Skin epidermis (tissue), 12 donors: ENCODE data around the gene TBRG4.

Experiments
- H3K27ac ChIP-seq, 21 experiments: fragments of 200-600 bp; sonication (generic) in 11 of 21; one replicate each; pipeline ENCODE4 v1.5.0; 2020; ENCODE audit warnings: mild to moderate bottlenecking in 3 of 21, inconsistent platforms in 2 of 21, moderate library complexity in 2 of 21
- H3K4me3 ChIP-seq, 7 experiments: fragments of 200-600 bp; sonication (generic) in 2 of 7; one replicate each; pipeline ENCODE4 v1.5.0; 2020; ENCODE audit warnings: inconsistent platforms in 2 of 7, mild to moderate bottlenecking in 2 of 7, moderate library complexity in 1 of 7

Gene TBRG4

DNA sequence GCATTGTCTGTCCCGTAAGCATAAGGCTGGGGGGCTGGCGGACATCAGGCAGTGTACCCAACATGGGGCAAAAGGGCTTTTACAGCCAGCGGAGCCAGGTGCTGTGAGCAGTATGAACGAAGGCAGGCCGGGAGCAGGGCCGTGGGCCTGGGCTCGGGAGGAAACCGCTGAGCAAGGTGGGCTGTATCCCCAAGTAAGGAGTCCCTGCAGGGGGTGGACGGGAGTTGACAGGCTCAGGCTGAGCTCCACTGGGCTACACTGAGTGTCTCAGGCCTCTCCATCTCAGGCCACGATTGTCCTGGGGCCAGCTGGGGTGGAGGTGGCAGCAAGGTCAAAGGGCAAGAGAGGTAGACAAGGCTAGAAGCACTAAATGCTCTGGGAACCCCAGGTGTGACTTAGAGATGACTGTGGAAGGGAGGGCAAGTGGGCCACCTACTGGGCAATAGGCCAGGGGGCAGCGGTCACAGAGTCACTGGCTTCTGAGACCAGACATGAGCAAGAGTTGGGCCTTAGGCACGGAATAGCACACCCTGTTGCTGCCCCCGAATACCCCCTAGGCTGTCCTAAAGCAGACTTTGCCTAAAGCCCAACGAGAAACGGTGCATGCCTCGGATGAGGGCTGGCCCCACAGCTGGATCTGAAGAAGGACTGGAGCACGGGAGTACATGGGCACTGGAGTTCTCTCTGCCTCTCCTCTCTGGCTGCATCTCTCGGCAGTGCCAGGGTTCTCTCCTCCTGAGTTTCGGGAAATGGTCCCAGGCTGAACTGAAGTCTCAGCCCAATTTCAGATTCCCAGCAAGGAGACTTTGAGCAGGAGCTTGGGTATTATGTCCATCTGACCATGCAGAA, 35.3 kb upstream of the TBRG4 start:
- no peak overlapping the region for H3K4me3 ChIP-seq

DNA sequence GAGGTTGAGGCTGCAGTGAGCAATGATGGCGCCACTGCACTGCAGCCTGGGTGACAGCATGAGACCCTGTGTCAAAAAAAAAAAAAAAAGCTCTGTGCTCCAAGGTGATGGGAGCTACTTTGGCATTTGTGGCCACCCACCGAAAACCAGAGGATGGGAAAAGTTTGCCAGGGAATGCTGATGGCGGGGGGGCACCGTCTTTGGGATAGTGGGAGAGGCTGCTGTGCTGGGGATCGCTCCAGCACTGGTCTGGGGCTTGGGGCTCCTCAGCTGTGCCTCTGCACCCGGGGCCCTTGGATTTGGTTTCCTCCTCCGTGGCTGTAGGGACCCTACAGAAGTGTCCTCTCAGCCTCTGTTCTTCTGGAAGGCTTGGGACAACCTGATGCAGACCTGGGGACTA, 34.4 kb upstream of the TBRG4 start:
- H3K27ac ChIP-seq, result no peak overlapping the region

More for the DNA sequence above, 35.3 kb upstream of the TBRG4 start:
- H3K27ac ChIP-seq, result no peak overlapping the region

DNA sequence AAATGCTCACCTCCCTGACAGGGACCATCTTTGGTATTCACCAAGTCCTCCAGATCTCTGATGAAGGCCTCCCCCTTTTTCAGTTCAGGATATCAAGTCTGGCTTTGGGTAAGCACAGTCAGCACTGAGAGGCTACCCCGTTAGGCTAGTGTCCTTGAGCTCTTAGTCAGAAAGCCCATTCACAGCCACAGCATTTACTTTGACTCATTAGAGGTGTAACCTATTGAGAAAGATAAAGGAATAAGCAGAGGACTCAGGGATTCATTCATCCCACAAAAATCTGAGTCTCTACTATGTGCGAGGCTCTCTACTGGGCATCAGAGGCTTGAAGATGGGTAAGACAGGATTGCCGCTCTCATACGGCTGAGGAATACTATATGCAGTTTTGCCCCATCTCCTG, 32.1 kb upstream of the TBRG4 start:
- no peak overlapping the region for H3K27ac ChIP-seq
- H3K4me3 ChIP-seq, result no peak overlapping the region

More for the DNA sequence above, 34.4 kb upstream of the TBRG4 start:
- no peak overlapping the region for H3K4me3 ChIP-seq

DNA sequence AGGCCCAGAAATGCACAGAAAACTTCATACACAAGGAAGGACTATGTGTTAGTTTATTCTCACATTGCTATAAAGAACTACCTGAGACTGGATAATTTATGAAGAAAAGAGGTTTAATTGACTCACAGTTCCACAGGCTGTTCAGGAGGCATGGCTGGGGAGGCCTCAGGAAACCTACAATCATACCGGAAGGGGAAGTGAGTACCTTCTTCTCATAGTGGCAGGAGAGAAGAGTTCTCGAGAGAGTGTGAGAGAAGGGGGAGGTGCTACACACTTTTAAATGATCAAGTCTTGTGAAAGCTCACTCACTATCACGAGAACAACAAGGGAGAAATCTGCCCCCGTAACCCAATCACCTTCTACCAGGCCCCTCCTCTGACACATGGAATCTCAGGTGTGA, 29.3 kb upstream of the TBRG4 start:
- Histone ChIP-seq H3K4me3 (no peak overlapping the region), H3K27ac (no peak overlapping the region)

DNA sequence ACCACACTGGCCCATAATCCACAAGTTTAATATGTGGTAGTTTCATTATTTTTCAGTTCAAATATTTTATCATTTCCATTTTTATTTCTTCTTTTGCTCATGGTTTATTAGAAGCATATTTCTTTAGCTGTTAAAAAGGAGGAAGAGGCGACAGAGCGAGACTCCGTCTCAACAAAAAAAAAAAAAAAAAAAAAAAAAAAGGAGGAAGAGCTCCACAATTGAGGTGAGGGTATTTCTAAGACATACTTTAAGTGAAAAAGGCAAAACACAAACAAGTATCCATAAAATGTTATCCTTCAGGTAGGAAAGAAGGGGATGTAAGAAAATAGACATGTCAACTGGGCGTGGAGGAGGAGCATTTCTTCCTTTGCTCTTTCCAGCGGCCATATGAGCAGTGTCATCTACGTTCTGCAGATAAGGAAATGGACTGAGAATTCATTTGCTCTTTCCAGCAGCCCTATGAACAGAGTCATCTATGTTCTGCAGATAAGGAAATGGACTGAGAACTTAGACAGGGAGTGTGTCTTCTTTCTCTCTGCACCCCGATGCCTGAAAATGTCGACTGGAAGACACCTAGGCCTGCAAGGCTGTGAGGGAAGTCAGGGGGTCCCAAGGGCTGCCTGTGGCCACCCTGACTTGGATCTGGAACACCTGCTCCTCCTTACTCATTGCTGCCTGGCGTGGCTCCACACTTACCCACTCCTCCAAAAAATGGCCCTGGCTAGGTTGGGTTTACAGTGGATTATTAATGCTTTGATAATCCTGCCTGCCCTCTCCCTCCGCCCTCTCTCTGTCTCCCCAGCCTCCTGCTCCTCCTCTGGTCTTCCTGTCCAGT, 27.2 kb upstream of the TBRG4 start:
- Histone ChIP-seq H3K27ac (no peak overlapping the region), H3K4me3 (no peak overlapping the region)

DNA sequence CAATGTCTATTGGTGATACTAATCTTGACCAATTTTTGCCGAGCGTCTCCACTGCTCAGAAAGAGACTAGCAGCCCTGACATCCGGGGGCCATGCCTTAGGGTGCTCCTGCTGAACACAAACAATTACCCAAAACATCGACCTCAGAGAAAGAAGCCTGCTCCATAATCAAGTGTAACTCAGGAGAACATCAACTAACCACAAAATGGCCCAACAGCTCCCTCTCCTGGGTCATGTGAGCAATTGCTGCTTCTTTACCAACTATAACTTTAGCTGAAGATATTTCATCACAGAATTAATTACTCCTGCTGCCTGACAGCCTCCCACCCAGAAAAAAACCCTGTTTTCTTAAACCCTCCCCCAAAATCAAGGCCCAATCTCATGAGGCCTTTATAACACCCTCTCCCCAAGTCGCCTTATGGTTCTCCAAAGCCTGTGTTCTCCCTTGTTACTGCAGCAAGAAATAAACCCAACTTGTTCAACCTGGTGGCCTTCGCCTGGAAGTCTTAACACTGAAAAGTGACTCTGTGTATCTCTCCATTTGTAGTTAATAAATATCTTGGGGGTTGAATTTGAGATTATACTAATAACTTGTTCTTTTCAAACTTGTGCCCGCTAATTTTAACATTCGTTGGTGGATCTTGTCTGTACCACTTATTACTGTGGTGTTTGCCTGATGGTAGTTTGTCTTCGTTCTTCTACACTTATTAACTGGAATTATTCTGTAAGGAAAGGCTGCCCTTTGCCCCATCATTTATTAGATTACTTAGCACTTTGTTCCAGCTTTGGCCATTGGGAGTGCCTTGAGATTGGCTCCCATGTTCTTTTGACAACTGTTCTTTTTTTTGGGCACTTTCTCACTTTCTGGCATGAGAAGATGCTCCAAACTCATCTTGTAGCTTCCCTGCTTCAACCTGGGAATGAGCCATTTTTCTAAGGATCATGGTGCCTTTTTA, 24.9 kb upstream of the TBRG4 start:
- Histone ChIP-seq H3K27ac (no peak overlapping the region), H3K4me3 (no peak overlapping the region)

DNA sequence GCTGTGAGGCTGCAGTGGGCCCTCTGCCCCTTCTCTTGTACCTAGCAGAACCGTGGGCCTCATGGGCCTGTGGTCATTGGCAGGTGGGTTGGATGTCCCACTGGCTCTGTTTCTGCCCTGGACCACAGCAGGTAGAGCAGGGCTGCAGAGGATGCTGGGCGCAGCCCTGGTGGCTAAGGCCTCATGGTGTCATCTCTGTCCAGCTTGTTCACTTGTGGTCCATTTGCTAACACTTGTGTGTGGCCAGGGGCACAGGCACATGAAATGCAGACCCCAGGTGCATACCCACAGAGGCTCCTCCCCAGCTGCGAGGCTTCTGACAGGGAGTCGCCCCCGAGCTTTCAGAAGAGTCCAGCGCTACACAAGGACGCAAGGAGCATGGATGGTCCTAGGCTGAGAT, 22.4 kb upstream of the TBRG4 start:
- Histone ChIP-seq H3K4me3 (no peak overlapping the region), H3K27ac (no peak overlapping the region)

DNA sequence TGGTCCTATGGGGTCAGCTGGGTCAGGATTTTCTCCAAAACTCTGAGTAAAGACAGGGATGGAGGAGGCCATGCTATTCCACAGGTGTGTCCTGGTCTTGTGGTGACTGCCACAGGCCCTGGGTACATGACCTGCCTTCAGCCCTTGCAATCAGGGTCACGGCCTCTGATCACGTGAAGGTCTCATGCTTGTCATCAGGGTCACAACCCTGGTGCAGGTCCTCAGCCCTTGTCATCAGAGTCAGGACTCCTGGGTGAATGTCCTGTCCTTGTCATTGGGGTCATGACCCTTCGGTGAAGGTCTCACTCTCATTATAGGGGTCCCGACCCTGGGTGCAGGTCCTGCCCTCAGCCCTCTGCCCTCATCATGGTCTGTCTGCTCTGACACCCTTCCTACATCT, 21.9 kb upstream of the TBRG4 start:
- Histone ChIP-seq H3K4me3 (no peak overlapping the region), H3K27ac (no peak overlapping the region)

DNA sequence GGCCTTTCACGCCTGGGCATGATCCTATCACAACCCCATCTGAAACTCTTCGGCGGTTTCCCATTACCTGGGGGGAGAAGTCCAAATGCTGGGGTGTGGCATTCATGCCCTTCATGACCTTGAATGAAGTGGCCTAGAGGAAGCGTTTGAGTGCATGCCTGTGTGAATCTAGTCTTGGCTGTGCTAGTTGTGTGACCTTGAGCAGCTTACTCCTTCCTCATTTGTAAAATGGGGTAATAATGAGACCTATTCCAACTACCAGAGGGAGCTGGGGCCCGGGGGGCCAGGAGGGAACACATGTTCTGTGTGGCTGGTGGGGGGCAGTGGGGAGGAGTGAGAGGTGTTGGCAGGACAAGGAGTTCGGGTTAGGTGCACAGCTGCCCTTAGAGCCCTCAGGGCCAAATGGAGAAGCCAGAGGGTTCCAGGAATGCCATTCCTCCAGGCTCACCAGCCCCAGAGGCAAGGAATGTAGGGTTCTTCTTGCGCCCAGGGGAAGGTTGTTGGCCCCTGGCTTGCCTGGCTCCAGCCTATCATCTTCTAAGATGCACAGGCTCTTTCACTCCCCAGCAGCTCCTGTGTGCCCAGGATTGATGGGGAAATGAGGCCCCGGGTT, 21.3 kb upstream of the TBRG4 start:
- no peak overlapping the region for H3K27ac ChIP-seq

DNA sequence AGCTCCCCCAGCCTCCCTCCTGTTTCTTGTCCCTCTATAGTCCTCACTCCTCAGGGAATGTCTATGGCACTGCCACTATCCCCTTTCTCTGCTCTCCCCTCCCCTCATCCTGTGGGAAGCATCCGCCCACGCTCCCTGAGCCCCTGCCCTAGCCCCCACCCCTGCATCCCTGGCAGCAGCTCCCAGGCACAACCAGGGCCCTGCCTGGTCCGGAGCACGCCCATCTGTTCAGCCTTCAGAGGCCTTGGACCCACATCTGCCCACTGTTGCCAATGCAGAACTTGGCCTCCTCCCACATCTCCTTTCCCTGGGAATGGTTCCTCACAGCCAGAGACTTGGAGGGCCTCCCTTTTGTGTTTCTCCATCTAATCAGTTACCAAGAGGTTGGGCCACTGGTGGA, 20.4 kb upstream of the TBRG4 start:
- no peak overlapping the region for H3K4me3 ChIP-seq
- H3K27ac ChIP-seq, result no peak overlapping the region

More for the DNA sequence above, 21.3 kb upstream of the TBRG4 start:
- H3K4me3 ChIP-seq, result no peak overlapping the region

DNA sequence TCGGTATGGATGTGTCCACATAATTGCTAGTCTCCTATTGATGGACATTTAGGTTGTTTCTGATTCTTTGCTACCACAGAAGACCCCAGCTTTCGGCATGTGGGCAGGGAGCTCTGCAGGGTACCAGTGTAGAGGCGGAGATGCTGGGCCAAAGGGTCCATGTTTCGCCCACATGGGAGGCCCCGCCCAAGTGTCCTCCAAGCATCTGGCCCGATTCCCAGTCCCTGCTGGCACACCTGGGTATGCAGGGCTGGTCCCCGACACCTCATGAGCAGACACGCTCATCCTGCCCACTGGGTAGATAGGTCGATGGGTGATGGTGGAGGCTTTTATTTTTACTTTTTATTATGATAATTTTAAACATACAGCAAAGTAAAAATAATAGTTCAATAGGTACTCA, 19.4 kb upstream of the TBRG4 start:
- Histone ChIP-seq H3K27ac (no peak overlapping the region), H3K4me3 (no peak overlapping the region)

DNA sequence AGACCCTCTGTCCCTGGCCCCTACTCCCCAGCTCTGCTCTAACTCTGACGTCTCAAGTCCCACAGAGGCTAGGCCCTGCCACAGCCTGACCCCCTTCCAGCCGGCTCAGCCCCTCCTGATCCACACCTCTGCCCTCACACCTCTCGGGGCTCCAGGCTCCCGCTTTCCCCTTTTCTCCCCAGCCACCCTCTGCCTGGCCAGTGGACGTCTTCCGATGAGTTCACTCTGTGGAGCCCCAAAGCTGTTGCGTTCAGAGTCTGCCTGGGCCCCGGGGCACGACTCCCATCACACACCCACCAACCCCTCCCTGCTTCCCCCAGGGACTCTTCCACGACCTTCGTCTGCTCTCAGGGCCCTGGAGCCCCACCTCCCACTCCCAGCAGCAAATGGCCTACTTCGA, 18.4 kb upstream of the TBRG4 start:
- no peak overlapping the region for H3K27ac ChIP-seq

DNA sequence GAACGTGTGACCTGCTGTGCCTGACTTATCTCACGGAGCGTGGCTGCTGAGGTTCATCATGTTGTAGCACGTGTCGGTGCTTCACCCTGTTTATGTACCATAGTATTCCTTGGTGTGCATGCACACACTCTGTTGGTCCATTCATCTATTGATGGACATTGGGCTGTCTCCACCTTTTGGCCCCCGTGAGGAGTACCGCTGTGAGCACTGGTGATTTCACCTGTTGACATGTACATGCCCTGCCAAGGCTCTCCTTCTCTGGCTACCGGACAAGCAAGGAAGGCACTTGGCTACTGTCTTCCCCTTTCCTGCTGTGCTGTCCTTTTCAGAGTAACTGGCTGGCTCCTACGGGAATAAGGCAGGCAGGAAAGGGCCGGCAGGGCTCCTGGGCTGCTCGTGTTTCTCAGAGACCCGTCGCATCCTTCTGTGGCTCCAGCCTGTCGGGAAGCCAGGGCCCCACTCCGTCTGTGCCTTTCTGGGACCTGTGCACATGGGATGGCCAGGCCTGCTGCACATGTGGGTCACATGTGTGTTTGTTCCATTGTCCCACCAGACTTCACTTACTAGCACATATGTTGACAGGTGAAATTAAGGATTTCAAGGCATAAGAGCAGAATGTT, 17.8 kb upstream of the TBRG4 start:
- Histone ChIP-seq H3K27ac (no peak overlapping the region), H3K4me3 (no peak overlapping the region)

More for the DNA sequence above, 18.4 kb upstream of the TBRG4 start:
- H3K4me3 ChIP-seq, result no peak overlapping the region

DNA sequence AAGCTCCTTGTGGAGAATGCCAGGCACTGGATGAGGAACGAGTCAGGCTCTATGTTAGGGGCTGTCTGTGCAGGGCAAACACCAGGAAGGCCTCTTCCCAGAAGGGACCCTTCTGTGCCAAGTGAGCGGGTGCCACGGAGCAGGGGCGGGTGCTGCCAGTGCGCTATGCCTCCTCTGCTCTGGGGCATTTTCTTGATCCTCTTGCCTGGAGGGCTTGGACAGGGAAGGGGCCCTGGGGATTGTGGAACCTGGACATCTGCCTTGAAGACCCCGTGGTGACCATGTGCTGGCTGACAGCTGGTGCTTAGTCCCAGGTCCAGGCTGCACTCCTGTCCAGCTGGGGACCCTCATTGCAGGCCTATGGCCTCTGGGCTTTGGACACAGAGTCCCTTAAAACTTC, 15.4 kb upstream of the TBRG4 start:
- Histone ChIP-seq H3K4me3 (no peak overlapping the region), H3K27ac (no peak overlapping the region)

DNA sequence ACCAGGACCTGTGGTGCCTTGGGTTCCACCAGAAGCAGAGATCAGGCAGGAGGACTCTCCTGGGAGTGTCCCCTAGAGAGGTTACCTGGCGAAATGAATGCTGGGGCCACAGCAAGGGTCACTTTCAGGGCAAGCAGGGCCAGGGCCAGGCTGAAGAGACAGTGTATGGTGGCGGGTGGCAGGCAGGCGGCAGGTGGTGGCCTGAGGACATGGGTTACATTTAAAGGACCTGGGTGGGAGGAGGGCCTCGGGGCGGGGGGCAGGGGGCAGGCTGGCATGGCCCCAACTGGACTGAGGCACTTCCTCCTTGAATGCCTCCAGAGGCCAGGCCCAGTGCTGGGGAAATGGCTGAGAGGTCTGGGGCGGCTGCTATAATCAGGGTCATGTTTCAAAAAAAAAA, 14.7 kb upstream of the TBRG4 start:
- no peak overlapping the region for H3K4me3 ChIP-seq
- no peak overlapping the region for H3K27ac ChIP-seq

DNA sequence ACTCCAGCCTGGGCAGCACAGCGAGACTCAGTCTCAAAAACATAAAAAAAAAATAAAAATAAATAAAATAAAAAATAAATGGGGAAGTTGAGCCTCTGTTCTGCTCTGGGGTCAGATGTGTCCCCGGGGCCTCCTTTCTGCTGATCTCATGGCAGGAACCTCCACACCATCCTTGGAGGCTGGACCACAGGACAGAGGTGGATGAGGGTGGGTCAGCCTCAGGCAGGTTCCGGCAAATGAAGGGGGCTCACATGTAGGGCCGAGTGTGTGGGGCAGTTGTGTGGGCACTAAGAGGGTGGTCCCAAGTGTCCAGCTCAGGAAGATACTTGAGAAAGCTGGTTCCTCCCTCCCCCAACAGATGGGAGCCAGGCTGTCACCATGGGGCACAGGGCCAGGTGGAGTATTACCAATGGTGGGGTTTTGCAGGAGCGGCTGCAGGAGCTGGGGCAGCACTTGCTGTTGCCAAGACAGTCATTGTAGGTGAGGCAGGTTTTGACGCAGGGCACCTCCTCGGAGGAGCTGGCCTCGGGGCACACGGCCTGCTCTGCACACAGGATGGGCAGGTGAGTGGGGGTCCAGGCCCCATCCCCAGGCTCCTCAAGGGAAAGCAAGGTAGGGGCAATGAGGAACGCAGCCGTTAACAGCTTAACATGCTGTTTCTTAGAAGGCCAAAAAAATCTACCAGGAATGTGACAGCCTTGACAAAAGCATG, 13.9 kb upstream of the TBRG4 start:
- H3K27ac ChIP-seq, result no peak overlapping the region
- no peak overlapping the region for H3K4me3 ChIP-seq

DNA sequence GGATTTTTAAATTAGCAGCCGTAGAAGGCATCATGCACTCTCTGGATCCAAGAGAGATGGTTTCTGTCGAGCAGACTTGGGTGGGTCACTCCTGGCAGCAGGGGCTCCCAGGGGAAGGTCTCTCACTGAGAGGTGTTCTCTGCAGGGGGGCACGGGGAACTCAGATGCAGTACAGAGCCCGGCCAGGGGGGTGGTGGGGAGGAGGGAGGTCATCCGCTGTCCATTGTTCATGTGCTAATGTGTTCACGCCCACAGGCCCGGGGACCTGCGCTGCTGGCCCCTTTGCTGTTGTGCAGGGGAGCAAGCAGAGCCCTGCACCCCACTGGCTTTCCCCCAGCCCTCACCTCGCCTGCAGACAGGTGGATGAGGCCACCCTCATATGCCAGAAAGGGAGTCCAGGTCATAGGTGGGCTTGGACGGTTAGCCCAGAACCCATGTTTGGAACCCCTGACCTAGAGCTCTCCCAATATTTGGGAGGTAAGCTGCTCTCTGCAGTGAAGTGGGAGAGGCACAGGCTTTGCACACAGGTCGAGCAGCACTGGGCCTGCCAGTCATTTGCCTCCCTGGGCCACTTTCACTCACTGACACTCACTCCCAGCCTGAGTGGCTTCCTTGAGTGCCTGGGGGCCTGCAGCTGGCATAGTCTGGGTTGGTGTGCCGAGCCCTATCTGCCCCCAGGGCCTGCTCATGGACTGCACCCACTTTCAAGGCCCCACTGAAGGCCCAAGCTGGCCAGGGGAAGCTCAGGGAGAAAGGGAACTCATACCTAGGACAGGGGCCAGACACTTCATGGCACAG, 12.6 kb upstream of the TBRG4 start:
- Histone ChIP-seq H3K27ac (peak overlapping the region in 1 of 21 experiments; percentile 16), H3K4me3 (no peak overlapping the region)
